Measurements from ENCODE around the gene TAT.

DNA sequence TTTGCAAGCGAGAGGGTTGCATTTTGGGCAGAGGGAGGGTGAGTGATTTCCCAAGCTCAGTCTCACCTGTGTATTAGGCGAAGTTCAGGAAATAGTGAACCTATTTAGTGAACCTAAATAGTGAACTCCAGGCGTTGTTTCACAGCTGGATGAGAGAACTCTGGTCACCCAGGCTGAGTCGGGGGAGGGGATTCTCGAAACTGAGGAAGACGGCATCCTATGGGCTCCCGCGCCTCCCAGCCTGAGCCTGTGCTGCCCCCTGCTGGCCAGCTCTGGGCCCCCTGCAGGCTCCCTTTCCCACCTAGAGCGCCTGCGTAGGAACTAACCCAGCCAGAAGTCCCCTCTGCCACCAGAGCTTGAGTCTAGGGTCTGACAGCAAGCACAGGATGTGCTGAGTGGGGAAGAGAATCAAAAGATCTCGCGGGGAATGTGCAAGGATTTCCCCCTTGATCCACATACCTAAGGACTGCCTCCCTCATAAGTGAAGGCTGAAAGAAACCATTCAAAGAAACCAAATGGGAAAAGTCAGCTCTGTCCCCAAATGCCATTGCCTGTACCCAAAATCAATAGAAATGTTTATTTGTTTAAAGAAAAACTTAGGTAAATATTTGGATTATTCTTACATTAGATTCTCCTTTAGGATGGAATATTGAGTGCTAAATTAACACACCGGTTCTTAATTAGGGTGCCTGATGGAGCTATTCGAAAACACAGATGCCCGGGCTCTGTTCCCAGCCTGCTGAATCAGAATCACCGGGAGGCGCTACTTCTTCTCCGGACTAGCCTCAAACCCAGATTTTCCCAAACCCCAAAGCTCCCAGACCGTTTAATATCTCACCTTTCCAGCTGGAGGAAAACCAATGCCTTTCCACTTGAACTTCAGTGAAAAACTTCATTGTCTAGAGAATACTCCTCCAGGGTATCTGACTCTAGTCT lies 34.3 kb upstream of the TAT start:
- TF ChIP-seq POLR2AphosphoS5 (IDR thresholded peaks at IDR 0.05), result no peak
- TF ChIP-seq POLR2A (IDR thresholded peaks at IDR 0.05), result no peak
- TF ChIP-seq, protein P1, sequence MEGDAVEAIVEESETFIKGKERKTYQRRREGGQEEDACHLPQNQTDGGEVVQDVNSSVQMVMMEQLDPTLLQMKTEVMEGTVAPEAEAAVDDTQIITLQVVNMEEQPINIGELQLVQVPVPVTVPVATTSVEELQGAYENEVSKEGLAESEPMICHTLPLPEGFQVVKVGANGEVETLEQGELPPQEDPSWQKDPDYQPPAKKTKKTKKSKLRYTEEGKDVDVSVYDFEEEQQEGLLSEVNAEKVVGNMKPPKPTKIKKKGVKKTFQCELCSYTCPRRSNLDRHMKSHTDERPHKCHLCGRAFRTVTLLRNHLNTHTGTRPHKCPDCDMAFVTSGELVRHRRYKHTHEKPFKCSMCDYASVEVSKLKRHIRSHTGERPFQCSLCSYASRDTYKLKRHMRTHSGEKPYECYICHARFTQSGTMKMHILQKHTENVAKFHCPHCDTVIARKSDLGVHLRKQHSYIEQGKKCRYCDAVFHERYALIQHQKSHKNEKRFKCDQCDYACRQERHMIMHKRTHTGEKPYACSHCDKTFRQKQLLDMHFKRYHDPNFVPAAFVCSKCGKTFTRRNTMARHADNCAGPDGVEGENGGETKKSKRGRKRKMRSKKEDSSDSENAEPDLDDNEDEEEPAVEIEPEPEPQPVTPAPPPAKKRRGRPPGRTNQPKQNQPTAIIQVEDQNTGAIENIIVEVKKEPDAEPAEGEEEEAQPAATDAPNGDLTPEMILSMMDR (IDR thresholded peaks at IDR 0.05), result peak; percentile 82 to 91 (median 88)
